HG02870 (cell line): ENCODE results near the gene HACE1.

Experiments
- ATAC-seq: cut with Tn5 transposase; IDR thresholded peaks from one replicate; pipeline ENCODE4 v1.9.1; 2021; ENCODE audit warnings: mild to moderate bottlenecking, moderate library complexity; ENCODE audit not compliant: unreplicated experiment

Gene HACE1

GRCh38 chr6:104692008-104692407 is 167.7 kb downstream of the HACE1 start:
- ATAC-seq: no peak

- ATAC-seq: no peak
Measured at GRCh38 chr6:104689551-104690205, 170.0 kb downstream of the HACE1 start.

- ATAC-seq: peak; percentile 86
Measured at GRCh38 chr6:104688283-104688969, 171.3 kb downstream of the HACE1 start.

- no peak for ATAC-seq
Measured at GRCh38 chr6:104686550-104687175, 173.1 kb downstream of the HACE1 start.

GRCh38 chr6:104685871-104686549 is 173.7 kb downstream of the HACE1 start:
- ATAC-seq: no peak

- no peak for ATAC-seq
Measured at GRCh38 chr6:104684911-104685415, 174.8 kb downstream of the HACE1 start.

GRCh38 chr6:104683809-104684208 is 175.9 kb downstream of the HACE1 start:
- no peak for ATAC-seq

- ATAC-seq: peak; percentile 69
Measured at GRCh38 chr6:104682722-104683643, 176.7 kb downstream of the HACE1 start.

GRCh38 chr6:104680539-104680938 is 179.2 kb downstream of the HACE1 start:
- ATAC-seq: no peak

GRCh38 chr6:104679971-104680370 is 179.7 kb downstream of the HACE1 start:
- no peak for ATAC-seq
